B cell (primary cell): ENCODE data around the gene CNFN. TPM values are rescaled to one million over a fixed set of nuclear protein-coding genes. Genes with fewer than 3 reads are reported as not detected.

Source experiments
- polyA plus RNA-seq: library from polyadenylated mRNA; depleted of rRNA; stranded (reverse); fragments of >200 nt; gene quantifications from 2 replicates; pipeline ENCODE4 v1.2.3, GENCODE V29; 2012
- small RNA-seq: library from RNA; depleted of rRNA; stranded (forward); fragments of <200 nt; gene quantifications from one replicate; pipeline ENCODE3, GENCODE V24; 2012; ENCODE audit warnings: low replicate concordance, low read depth; ENCODE audit not compliant: insufficient read length
- total RNA-seq, 2 donors: library from RNA; stranded (reverse); fragments of 120-200 nt in 1 of 2; gene quantifications; 1 replicate in 1 of 2; 2 replicates in 1 of 2; pipeline versions ENCODE4 v1.2.3 to v1.2.4, GENCODE V29; 2013 to 2022

CNFN gene
- total and polyA plus RNA-seq, 2 donors (not counting 1 experiment from before 2014, with no cell fraction given) = 4.1 to 23.2 TPM

Small RNA genes lying within 50 kb of the gene (small RNA-seq; reads per million reads assigned to genes)
- gene MIR8077 = not detected

Other genes with a start within 250 kb of the CNFN start
- gene DEDD2, start 172.6 kb downstream of the CNFN start, total RNA-seq = 52.8 and 59.5 TPM in 2 replicates
- 74.2 and 90.6 TPM in 2 replicates for gene DEDD2, start 172.6 kb downstream of the CNFN start, polyA plus RNA-seq
- gene ZNF526, start 170.0 kb downstream of the CNFN start, total RNA-seq = 19.0 and 21.3 TPM in 2 replicates
- 2.9 and 4.9 TPM in 2 replicates for gene ZNF526, start 170.0 kb downstream of the CNFN start, polyA plus RNA-seq
- gene GSK3A, start 147.7 kb downstream of the CNFN start, total RNA-seq = 36.8 and 42.0 TPM in 2 replicates
- 26.2 and 38.5 TPM in 2 replicates for gene GSK3A, start 147.7 kb downstream of the CNFN start, polyA plus RNA-seq
- 48.6 and 62.1 TPM in 2 replicates for gene ERF, start 135.2 kb downstream of the CNFN start, total RNA-seq
- 51.5 and 96.4 TPM in 2 replicates for gene ERF, start 135.2 kb downstream of the CNFN start, polyA plus RNA-seq
- gene CIC, start 121.0 kb downstream of the CNFN start, total RNA-seq = 119 and 123 TPM in 2 replicates
- gene CIC, start 121.0 kb downstream of the CNFN start, polyA plus RNA-seq = 75.7 and 77.8 TPM in 2 replicates
- 0.41 and 0.54 TPM in 2 replicates for gene PRR19, start 88.2 kb downstream of the CNFN start, total RNA-seq
- gene PRR19, start 88.2 kb downstream of the CNFN start, polyA plus RNA-seq = 0.26 and 0.39 TPM in 2 replicates
- gene PAFAH1B3, start 87.7 kb downstream of the CNFN start, total RNA-seq = 13.6 and 15.9 TPM in 2 replicates
- gene PAFAH1B3, start 87.7 kb downstream of the CNFN start, polyA plus RNA-seq = 20.8 and 29.2 TPM in 2 replicates
- not detected in 2 replicates for gene TMEM145, start 77.0 kb downstream of the CNFN start, total RNA-seq
- not detected in 2 replicates for gene TMEM145, start 77.0 kb downstream of the CNFN start, polyA plus RNA-seq
- gene MEGF8, start 64.7 kb downstream of the CNFN start, total RNA-seq = 26.5 and 26.6 TPM in 2 replicates
- 8.2 and 8.8 TPM in 2 replicates for gene MEGF8, start 64.7 kb downstream of the CNFN start, polyA plus RNA-seq
- gene LIPE, start 37.1 kb upstream of the CNFN start, total RNA-seq = 46.2 and 46.9 TPM in 2 replicates
- 46.8 and 49.4 TPM in 2 replicates for gene LIPE, start 37.1 kb upstream of the CNFN start, polyA plus RNA-seq
- gene CXCL17, start 52.6 kb upstream of the CNFN start, total RNA-seq = not detected in 2 replicates
- not detected in 2 replicates for gene CXCL17, start 52.6 kb upstream of the CNFN start, polyA plus RNA-seq
- 12.8 and 14.6 TPM in 2 replicates for gene CEACAM1, start 138.2 kb upstream of the CNFN start, total RNA-seq
- gene CEACAM1, start 138.2 kb upstream of the CNFN start, polyA plus RNA-seq = 5.8 and 8.8 TPM in 2 replicates
- not detected in 2 replicates for gene CEACAM8, start 204.6 kb upstream of the CNFN start, total RNA-seq
- gene CEACAM8, start 204.6 kb upstream of the CNFN start, polyA plus RNA-seq = not detected in 2 replicates